GM12878 (cell line): ENCODE results near the gene MFNG. TPM values are rescaled to one million over a fixed set of nuclear protein-coding genes. Genes with fewer than 3 reads are reported as not detected.

Source experiments
- ATAC-seq: fragments of 200-7000 bp; cut with Tn5 transposase; 3 replicates; pipeline ENCODE4 v1.9.1; 2020; ENCODE audit warnings: mild to moderate bottlenecking, moderate library complexity
- BruUV-seq: library from RNA; stranded (reverse); fragments of 400-500 nt; replicated peaks from 2 replicates; lab custom pipeline; 2021; lab: Mats Ljungman, UMichigan
- CTCF ChIA-PET: fragments of 300-600 bp; sonication (Branson Sonifier 250); formaldehyde crosslinking; extraction: SDS; loops from one replicate; lab custom pipeline; 2021; ENCODE audit warnings: inconsistent platforms; lab: Yijun Ruan, JAX
- POLR2A ChIA-PET: fragments of 350-600 bp; formaldehyde crosslinking; extraction: SDS; loops from one replicate; lab custom pipeline; 2021; ENCODE audit warnings: inconsistent platforms; lab: Charles Lee
- RAD21 ChIA-PET: fragments of 300-600 bp; sonication (Branson Sonifier 250); formaldehyde crosslinking; loops from one replicate; lab custom pipeline; 2023; ENCODE audit warnings: antibody characterized with exemption; ENCODE audit not compliant: unreplicated experiment; lab: Charles Lee
- SMC1A ChIA-PET: fragments of 300-600 bp; sonication (Branson Sonifier 250); formaldehyde crosslinking; loops from one replicate; lab custom pipeline; 2023; ENCODE audit not compliant: unreplicated experiment, uncharacterized antibody; lab: Charles Lee
- DNase-seq: peaks from one replicate; pipeline ENCODE4 v3.0.0-alpha.2; 2011; ENCODE audit warnings: low read depth, low spot score
- FAIRE-seq: peaks from 3 replicates; lab custom pipeline; 2011; peaks lifted over from hg19 to GRCh38; lab: Jason Lieb, UNC
- H2AFZ ChIP-seq: 2 replicates; pipeline ENCODE4 v1.6.0; 2011; ENCODE audit warnings: low read depth, low read length, control low read depth; ENCODE audit not compliant: control insufficient read depth
- H3K27ac ChIP-seq: 2 replicates; pipeline ENCODE4 v1.5.1; 2011; ENCODE audit warnings: control low read depth; ENCODE audit not compliant: control insufficient read depth, insufficient read depth
- H3K27me3 ChIP-seq, 2 experiments: replicated peaks in 1 of 2; 2 replicates each; pipeline versions ENCODE4 v1.6.0 to v1.6.1; 2011; ENCODE audit warnings: low read length in 1 of 2; ENCODE audit not compliant: control insufficient read depth in 2 of 2, insufficient read depth in 2 of 2
- H3K36me3 ChIP-seq, 2 experiments: 2 replicates each; pipeline ENCODE4 v1.5.1; 2011; ENCODE audit warnings: low read length in 1 of 2; ENCODE audit not compliant: control insufficient read depth in 2 of 2, insufficient read depth in 2 of 2
- H3K4me1 ChIP-seq: 2 replicates; pipeline ENCODE4 v1.6.1; 2011; ENCODE audit warnings: mild to moderate bottlenecking, low read length, moderate library complexity, mixed read lengths; ENCODE audit not compliant: control insufficient read depth, insufficient read depth
- H3K4me2 ChIP-seq: 2 replicates; pipeline ENCODE4 v1.6.0; 2011; ENCODE audit warnings: control low read depth; ENCODE audit not compliant: control insufficient read depth, insufficient read depth
- H3K4me3 ChIP-seq: fragments of 200-600 bp; sonication (generic); 2 replicates; pipeline ENCODE4 v1.5.1; 2016
- H3K79me2 ChIP-seq: 2 replicates; pipeline ENCODE4 v1.6.0; 2011; ENCODE audit warnings: low read length; ENCODE audit not compliant: control insufficient read depth, insufficient read depth
- H3K9ac ChIP-seq: 2 replicates; pipeline ENCODE4 v1.8.0; 2011; ENCODE audit warnings: low read length, control low read depth, mixed read lengths; ENCODE audit not compliant: control insufficient read depth, insufficient read depth
- H3K9me3 ChIP-seq: replicated peaks from 3 replicates; pipeline ENCODE4 v1.5.1; 2011; ENCODE audit warnings: mild to moderate bottlenecking, low read length; ENCODE audit not compliant: control insufficient read depth, insufficient read depth
- H4K20me1 ChIP-seq: 2 replicates; pipeline ENCODE4 v1.6.0; 2011; ENCODE audit not compliant: control insufficient read depth, insufficient read depth
- MTA3 ChIP-seq: IDR thresholded peaks from 2 replicates; pipeline ENCODE4 v1.6.1; 2012; ENCODE audit warnings: low read length, inconsistent platforms, borderline replicate concordance
- NR2C1 ChIP-seq: fragments of 450-650 bp; IDR thresholded peaks from 2 replicates; pipeline ENCODE4 v1.6.1; 2017; ENCODE audit warnings: antibody characterized with exemption, mild to moderate bottlenecking, moderate library complexity
- ZBTB40 ChIP-seq: fragments of 450-650 bp; IDR thresholded peaks from 2 replicates; pipeline ENCODE4 v1.6.1; 2016; ENCODE audit warnings: mild to moderate bottlenecking, moderate library complexity, borderline replicate concordance
- ZNF622 ChIP-seq: fragments of 450-650 bp; IDR thresholded peaks from 2 replicates; pipeline ENCODE4 v1.6.1; 2017; ENCODE audit warnings: mild to moderate bottlenecking, inconsistent platforms
- WGBS: methylation state at CpG from one replicate; pipeline ENCODE4 v1.1.6; 2016; ENCODE audit warnings: low lambda C conversion rate; ENCODE audit not compliant: insufficient replicate concordance, insufficient coverage; ENCODE audit errors: missing lambda C conversion rate; 5-methylcytosine and 5-hydroxymethylcytosine counted together
- in situ Hi-C: fragments of 300-500 bp; cut with MboI; formaldehyde crosslinking; loops from 9 replicates; pipeline ENCODE4 v1.14.3; 2018; ENCODE audit warnings: mixed read lengths
- intact Hi-C: fragments of 100-400 bp; cut with micrococcal nuclease; formaldehyde crosslinking; loops from one replicate; pipeline ENCODE4 v1.14.2; 2022; ENCODE audit not compliant: unreplicated experiment
- polyA plus RNA-seq, 11 experiments: library from polyadenylated mRNA; depleted of rRNA in 4 of 11; unstranded in 6 of 11; stranded (reverse) in 5 of 11; fragments of >200 nt; fragmentation: Nextera tagmentation in 4 of 11; fragmentation: Illumina TruSeq in 1 of 11; extraction: Ambion mirVana in 4 of 11; extraction: Trizol in 1 of 11; gene quantifications; 1 replicate in 1 of 11; 2 replicates in 10 of 11; pipeline versions ENCODE4 v1.2.1 to v1.2.3, GENCODE V29; 2011 to 2016; ENCODE audit warnings: inconsistent platforms in 2 of 11, missing spikeins in 2 of 11, low read depth in 1 of 11
- total RNA-seq, 4 experiments: library from RNA; depleted of rRNA in 3 of 4; stranded (reverse); fragments of >200 nt in 3 of 4; fragmentation: Illumina TruSeq in 1 of 4; extraction: Trizol in 1 of 4; gene quantifications; 2 replicates each; pipeline versions ENCODE4 v1.2.1 to v1.2.3, GENCODE V29; 2013 to 2021

The MFNG gene
- total and polyA plus RNA-seq, 10 of the 15 experiments (the other 5 are each of a cell fraction or from before 2014, with no cell fraction given): 11.5 to 117 (median 68.5) TPM

GRCh38 chr22:37443977-37444376 is 42.2 kb downstream of the MFNG start:
- H4K20me1 ChIP-seq: no peaks in the 10 kb centered on the region
- ChIA-PET POLR2A (no interaction called here), SMC1A (interaction anchor here (0.6 kb wide), 1 partner anchor 27 kb away, joined by 5 read pairs; no protein-coding TSS in a partner anchor), RAD21 (interaction anchor here (1.1 kb wide), 1 partner anchor 126 kb away, joined by 4 read pairs; no protein-coding TSS in a partner anchor), CTCF (interaction anchor here (2.0 kb wide), 1 partner anchor 126 kb away, joined by 5 read pairs; no protein-coding TSS in a partner anchor)
- no peaks in the 10 kb centered on the region for H3K79me2 ChIP-seq
- H3K27ac ChIP-seq: no peak overlapping the region
- H3K4me2 ChIP-seq: no peak overlapping the region
- no peaks in the 10 kb centered on the region for H3K36me3 ChIP-seq
- no peak overlapping the region for H2AFZ ChIP-seq
- in situ Hi-C loops (no loop called here), intact Hi-C loops (loop anchor here (5.0 kb wide), 1 partner anchor 127 kb away; no protein-coding TSS in a partner anchor)
- FAIRE-seq (no peak), ATAC-seq (no peak), DNase-seq (no peak)
- H3K4me3 ChIP-seq: no peak overlapping the region
- H3K9ac ChIP-seq: no peak overlapping the region
- no peaks in the 10 kb centered on the region for H3K4me1 ChIP-seq
- no TSS peak for BruUV-seq
- H3K9me3 ChIP-seq: no peaks in the 10 kb centered on the region; the same call in 2 of the 3 replicates
- no peaks in the 10 kb centered on the region; a peak in 3 of 4 replicates for H3K27me3 ChIP-seq
- WGBS: 46% methylated on average over 7 of the region's 7 CpGs
- TF ChIP-seq MTA3: no peak
- no peak for TF ChIP-seq ZNF622
- no peak for TF ChIP-seq NR2C1

GRCh38 chr22:37443086-37443485 is 43.1 kb downstream of the MFNG start:
- in situ Hi-C loops: no loop called here
- Histone ChIP-seq H3K27ac (no peak overlapping the region), H3K4me1 (no peaks in the 10 kb centered on the region), H3K9ac (no peak overlapping the region), H4K20me1 (no peaks in the 10 kb centered on the region), H2AFZ (no peak overlapping the region), H3K4me2 (no peak overlapping the region), H3K27me3 (no peaks in the 10 kb centered on the region; a peak in 3 of 4 replicates), H3K4me3 (no peak overlapping the region), H3K79me2 (no peaks in the 10 kb centered on the region), H3K36me3 (no peaks in the 10 kb centered on the region), H3K9me3 (no peaks in the 10 kb centered on the region; the same call in 2 of the 3 replicates)
- ChIA-PET SMC1A (interaction anchor here (0.9 kb wide), 1 partner anchor 13 kb away, joined by 3 read pairs; no protein-coding TSS in a partner anchor), RAD21 (no interaction called here), POLR2A (no interaction called here), CTCF (interaction anchor here (2.0 to 2.2 kb wide), 2 partner anchors 29 to 125 kb away, joined by 5 to 7 read pairs; no protein-coding TSS in a partner anchor)
- ATAC-seq (no peak), FAIRE-seq (no peak), DNase-seq (no peak)
- WGBS: 68% methylated on average over 7 of the region's 7 CpGs
- intact Hi-C loops: loop anchor here (5.0 kb wide), 1 partner anchor 126 kb away; no protein-coding TSS in a partner anchor
- TF ChIP-seq ZBTB40: no peak
- no TSS peak for BruUV-seq
